Activated T-helper 17 cell treated with anti-CD3 and anti-CD28 coated beads, Interleukin-2, amount 50 U/mL, for 72 hours (primary cell): ENCODE measurements around the gene VSIG4. TPM values are rescaled to one million over a fixed set of nuclear protein-coding genes. Genes with fewer than 3 reads are reported as not detected.

ENCODE experiments used
- ATAC-seq: fragments of 150-1000 bp; cut with Tn5 transposase; replicated peaks from 2 replicates; pipeline ENCODE4 v1.10.0; 2021; ENCODE audit warnings: mild to moderate bottlenecking, moderate library complexity
- H3K27ac Mint-ChIP-seq: one replicate; pipeline ENCODE4 v1.8.0; 2022; ENCODE audit warnings: mixed read lengths
- H3K27me3 Mint-ChIP-seq: one replicate; pipeline ENCODE4 v1.8.0; 2022; ENCODE audit warnings: mixed read lengths
- H3K36me3 Mint-ChIP-seq: one replicate; pipeline ENCODE4 v1.8.0; 2022; ENCODE audit warnings: low read depth, mild to moderate bottlenecking, mixed read lengths
- H3K4me1 Mint-ChIP-seq: one replicate; pipeline ENCODE4 v1.8.0; 2022; ENCODE audit warnings: mixed read lengths
- H3K4me3 Mint-ChIP-seq: one replicate; pipeline ENCODE4 v1.8.0; 2022; ENCODE audit warnings: mild to moderate bottlenecking, mixed read lengths
- H3K9me3 Mint-ChIP-seq: one replicate; pipeline ENCODE4 v1.8.0; 2022; ENCODE audit warnings: mixed read lengths
- total RNA-seq, 2 donors: library from RNA; stranded (reverse); gene quantifications; one replicate each; pipeline ENCODE4 v1.2.3, GENCODE V29; 2022

Gene VSIG4
- total RNA-seq, 2 donors from 2014 or later, result 0.24 TPM; not detected in 1

DNA sequence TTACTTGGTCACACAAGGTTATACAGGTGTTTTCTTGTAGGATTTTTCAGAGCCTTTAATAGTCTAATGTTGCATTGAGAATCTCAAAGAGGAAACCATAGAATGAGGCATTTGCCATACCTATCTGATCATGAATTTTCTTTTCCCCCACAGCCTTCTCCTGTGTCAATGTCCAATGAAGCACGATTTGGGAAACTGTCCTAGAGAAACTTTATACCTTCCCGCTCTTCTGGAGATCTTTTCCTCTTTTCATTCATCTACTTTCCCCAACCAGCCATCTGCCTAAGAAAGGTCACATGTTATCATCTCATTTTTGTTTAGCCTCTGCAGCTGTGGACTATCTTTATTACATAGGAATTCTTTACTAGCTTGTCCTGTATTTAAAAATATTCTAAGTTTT is 19.9 kb downstream of the VSIG4 start:
- Mint-ChIP-seq H3K36me3 (no peaks in the 10 kb centered on the region), H3K27me3 (no peaks in the 10 kb centered on the region), H3K4me1 (peaks cover 32% of the 10 kb centered on the region), H3K9me3 (no peaks in the 10 kb centered on the region), H3K4me3 (peak overlapping the region; percentile 41), H3K27ac (peak overlapping the region; percentile 40)
- no peak for ATAC-seq

DNA sequence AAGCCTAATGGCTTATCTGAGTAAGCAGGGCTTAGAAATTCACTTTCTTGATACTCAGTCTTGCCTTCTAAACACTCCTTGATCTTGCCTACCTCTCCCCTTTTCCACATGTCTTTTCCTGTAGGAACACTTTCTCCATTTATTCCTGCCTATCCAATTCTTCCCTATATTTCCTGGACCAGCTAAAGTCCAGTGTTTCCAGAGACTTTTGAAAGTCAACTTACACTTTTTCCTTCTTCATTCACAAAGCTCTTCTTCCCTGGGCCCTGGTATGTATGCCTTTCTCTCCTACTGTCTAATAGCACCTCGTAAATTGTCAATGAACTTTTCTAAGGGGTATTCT is 20.6 kb downstream of the VSIG4 start:
- Mint-ChIP-seq H3K4me3 (no peak overlapping the region), H3K27ac (no peak overlapping the region), H3K27me3 (no peaks in the 10 kb centered on the region)

DNA sequence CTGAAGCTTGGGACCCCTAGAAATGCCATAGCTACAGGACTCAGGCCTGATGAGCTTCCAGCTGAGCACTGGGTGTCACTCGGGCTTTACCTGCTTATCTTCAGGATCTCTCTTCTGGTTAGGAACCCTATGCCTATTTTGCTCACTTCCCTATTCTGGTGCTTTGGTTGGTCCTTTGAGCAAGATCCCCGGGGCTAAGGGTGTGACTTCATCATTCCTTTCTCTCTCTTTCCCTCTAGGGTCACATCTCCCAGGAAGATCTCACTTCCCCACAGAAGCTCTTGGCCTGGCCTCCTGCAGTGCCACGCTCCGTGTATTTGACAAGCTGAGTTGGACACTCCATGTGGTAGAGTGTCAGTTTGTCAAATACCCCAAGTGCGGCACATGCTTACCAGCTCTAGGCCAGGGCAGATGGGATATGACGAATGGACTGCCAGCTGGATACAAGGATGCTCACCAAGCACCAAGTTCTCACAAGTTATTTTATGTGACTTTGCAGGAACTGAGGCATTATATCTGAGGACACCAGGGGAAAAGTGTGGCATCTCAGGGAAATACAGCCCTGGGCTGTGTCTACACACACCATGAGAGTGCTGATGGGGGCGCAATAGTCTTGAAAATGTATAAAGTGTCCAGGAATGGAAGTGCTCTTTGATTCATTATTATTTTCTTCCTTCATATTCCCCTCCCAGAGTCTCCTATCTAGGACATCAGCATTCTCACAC is 21.1 kb downstream of the VSIG4 start:
- Mint-ChIP-seq H3K36me3 (no peaks in the 10 kb centered on the region), H3K4me3 (peak overlapping the region; percentile 45), H3K27ac (no peak overlapping the region), H3K27me3 (no peaks in the 10 kb centered on the region), H3K9me3 (no peaks in the 10 kb centered on the region), H3K4me1 (peaks cover 28% of the 10 kb centered on the region)
- ATAC-seq, result no peak

More for the DNA sequence above, 20.6 kb downstream of the VSIG4 start:
- no peak for ATAC-seq
- Mint-ChIP-seq H3K36me3 (no peaks in the 10 kb centered on the region), H3K4me1 (peaks cover 28% of the 10 kb centered on the region), H3K9me3 (no peaks in the 10 kb centered on the region)

DNA sequence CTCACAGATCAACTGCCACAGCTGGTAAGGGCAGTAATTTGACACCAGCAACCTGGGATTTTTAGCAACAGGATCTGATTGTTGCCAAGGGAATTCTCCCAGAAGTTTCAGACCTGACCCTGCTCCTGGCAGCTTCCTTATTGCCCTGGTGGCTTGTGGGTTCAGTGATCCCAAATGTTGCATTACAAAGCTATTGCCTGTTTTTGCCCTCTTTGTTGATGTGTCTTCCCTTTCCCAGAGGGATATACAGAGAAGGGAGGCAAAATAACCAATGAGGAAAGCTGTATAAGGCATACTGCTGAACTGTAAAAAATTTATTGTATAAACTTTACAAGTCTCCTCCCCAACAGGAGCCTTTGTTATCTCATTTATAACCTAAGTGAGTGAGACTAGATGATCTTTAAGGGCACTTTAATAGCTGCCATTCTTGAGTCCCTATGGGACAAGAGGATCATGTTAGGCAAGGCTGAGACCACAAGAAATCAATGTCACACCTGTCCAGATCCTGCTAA is 22.2 kb downstream of the VSIG4 start:
- no peak for ATAC-seq
- H3K27me3 Mint-ChIP-seq, result no peaks in the 10 kb centered on the region
- no peaks in the 10 kb centered on the region for H3K9me3 Mint-ChIP-seq
- peaks cover 28% of the 10 kb centered on the region for H3K4me1 Mint-ChIP-seq
- peak overlapping the region; percentile 45 for H3K4me3 Mint-ChIP-seq
- no peaks in the 10 kb centered on the region for H3K36me3 Mint-ChIP-seq
- peak overlapping the region; percentile 79 for H3K27ac Mint-ChIP-seq

DNA sequence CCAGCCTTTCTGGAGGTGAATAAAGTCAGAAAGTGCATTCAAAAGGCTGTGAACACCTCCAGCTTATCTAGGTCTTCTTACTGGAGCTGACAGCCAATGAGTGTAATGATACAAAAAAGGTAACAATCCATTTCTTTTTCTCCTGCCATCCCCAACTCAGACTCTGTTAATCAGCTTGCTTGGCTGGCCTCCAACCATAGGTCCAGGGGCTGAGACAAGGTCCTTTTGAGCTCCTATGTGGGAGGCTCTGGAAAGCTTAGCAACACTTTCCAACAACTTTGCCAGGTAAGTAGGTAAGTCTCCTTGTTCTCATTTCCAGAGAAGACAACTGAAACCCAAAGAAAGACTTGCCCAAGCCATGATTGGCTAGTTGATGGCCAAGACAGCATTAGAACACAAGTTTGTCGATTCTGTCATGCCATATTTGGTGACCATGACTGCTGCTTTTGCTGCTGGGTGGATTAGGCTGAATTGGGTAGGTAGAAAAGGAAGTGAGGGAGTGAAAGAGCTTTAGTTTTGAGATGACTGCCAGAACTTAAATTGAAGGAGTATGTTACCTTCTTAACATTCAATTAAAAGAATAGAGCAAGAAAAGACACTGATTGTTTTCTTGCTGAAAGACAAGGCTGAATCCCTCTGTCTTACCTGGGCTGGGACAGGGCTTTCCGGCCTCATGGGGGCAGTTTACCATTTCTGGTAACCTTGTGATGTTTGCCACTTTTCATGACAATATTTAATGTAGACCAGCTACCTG is 22.8 kb downstream of the VSIG4 start:
- no peaks in the 10 kb centered on the region for H3K9me3 Mint-ChIP-seq

DNA sequence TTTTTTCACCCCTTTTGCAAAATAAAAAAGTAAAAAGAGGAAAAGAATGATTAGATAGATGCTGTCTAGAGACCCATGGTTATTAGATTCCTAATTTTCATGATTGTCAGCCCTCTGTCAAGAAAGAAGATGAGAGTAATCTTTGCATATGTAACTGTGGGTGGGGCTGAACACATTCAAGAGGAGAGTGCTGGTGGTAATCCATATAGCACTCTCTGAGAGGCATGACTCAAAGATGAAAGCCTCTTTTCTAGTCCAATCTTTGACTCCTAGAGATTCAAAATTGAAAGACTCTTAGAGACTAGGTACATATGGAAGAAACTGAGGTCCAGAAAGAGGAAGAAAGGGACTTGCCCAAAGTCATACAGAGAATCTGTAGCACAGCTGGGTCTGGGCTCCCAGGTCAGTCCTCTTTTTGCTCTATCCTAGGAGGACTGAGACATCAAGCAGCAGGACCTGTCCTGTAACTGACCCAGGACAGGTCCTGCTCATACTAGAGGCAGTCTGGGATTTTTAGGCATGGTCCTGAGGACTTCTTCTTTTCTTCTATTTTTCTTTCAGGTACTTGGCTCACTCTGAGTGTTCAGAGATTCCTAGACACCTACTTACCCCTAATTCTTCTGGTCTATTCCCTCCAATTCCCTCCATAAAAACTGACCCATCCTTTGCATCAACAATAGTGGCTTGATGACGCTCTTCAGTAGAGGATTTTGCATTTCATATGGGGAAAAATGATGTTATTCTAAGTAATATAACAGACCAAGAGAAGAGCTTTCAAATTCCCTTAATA is 23.8 kb downstream of the VSIG4 start:
- Mint-ChIP-seq H3K9me3 (no peaks in the 10 kb centered on the region), H3K4me3 (peak overlapping the region; percentile 45), H3K27ac (no peak overlapping the region), H3K4me1 (peaks cover 33% of the 10 kb centered on the region), H3K36me3 (no peaks in the 10 kb centered on the region), H3K27me3 (no peaks in the 10 kb centered on the region)
- ATAC-seq, result peak; percentile 79

More for the DNA sequence above, 22.8 kb downstream of the VSIG4 start:
- peak; percentile 70 for ATAC-seq
- no peaks in the 10 kb centered on the region for H3K27me3 Mint-ChIP-seq
- no peaks in the 10 kb centered on the region for H3K36me3 Mint-ChIP-seq
- H3K27ac Mint-ChIP-seq, result peak overlapping the region; percentile 79
- H3K4me3 Mint-ChIP-seq, result peak overlapping the region; percentile 45
- peaks cover 32% of the 10 kb centered on the region for H3K4me1 Mint-ChIP-seq

DNA sequence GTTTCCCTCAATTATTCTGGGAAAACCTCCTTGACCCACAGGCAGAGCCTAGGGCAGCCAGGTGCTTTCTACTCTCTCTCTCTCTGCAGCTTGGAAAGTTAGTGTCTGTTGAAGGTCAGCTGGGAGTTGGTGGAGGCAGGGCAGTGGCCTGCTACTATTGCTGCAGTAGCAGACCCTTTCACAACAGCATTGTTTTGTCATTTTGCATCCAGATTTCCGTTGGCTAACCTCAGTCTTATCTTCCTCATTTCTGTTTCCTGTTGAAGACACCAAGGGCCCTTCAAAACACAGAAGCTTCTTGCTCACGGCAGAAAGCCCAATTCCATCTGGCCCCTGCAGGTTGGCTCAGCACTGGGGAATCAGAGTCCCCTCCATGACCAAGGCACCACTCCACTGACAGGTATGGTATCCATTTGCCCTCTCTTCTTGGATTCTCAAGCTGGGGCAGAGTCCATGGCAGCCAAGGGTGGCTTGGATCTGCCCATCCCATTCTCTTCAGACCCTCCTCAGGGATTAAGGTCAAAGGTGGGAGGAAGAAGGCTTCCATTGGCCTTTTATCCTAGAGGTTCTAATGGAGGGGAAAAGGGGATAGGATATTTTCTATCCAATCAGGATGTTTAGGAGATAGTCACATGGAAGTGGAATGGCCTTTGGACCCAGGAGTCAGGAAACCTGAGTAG is 24.6 kb downstream of the VSIG4 start:
- Mint-ChIP-seq H3K27me3 (no peaks in the 10 kb centered on the region), H3K4me3 (peak overlapping the region; percentile 45), H3K9me3 (no peaks in the 10 kb centered on the region), H3K36me3 (no peaks in the 10 kb centered on the region), H3K27ac (no peak overlapping the region), H3K4me1 (peaks cover 30% of the 10 kb centered on the region)
- ATAC-seq, result peak; percentile 30

DNA sequence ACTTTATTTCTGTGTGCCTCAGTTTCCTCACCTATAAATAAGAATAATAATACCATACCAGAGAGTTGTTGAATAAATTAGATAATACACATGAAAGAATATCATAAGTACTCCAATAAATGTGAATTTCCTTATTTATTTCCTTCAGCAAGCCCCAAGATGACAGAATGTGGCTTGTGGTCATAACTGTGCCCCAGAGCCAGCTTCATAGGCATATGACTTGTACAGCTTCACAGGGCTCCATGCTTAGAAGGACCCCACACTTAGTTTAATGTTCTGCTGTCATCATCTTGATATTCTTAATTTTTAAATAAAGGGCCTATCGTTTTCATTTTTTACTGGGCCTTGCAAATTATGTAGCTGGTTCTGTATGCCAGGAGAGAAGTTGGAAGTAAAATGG is 25.3 kb downstream of the VSIG4 start:
- Mint-ChIP-seq H3K27ac (no peak overlapping the region), H3K36me3 (no peaks in the 10 kb centered on the region), H3K27me3 (no peaks in the 10 kb centered on the region), H3K4me3 (peak overlapping the region; percentile 45), H3K9me3 (no peaks in the 10 kb centered on the region), H3K4me1 (peaks cover 29% of the 10 kb centered on the region)
- no peak for ATAC-seq

DNA sequence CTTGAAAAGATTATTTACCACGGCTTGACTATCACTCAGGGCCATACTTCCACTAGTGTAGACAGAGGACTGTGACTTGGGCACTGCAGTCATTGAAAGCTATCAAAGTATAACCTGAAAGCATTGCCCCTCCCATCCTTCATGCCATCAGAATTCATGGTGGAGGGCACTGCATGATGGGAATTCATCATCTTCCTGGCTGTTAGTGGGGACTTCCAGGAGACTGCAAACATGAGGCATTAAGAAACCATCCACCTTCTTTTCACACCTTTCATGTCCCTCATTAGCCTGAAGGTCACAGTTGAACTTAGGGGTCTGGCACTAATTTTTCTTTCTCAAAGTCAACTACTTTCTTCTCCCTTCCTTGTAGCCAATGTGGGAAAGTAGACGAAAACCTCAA is 25.8 kb downstream of the VSIG4 start:
- Mint-ChIP-seq H3K4me1 (peaks cover 25% of the 10 kb centered on the region), H3K27me3 (no peaks in the 10 kb centered on the region), H3K4me3 (no peak overlapping the region), H3K36me3 (no peaks in the 10 kb centered on the region), H3K9me3 (no peaks in the 10 kb centered on the region), H3K27ac (no peak overlapping the region)
- ATAC-seq, result no peak

DNA sequence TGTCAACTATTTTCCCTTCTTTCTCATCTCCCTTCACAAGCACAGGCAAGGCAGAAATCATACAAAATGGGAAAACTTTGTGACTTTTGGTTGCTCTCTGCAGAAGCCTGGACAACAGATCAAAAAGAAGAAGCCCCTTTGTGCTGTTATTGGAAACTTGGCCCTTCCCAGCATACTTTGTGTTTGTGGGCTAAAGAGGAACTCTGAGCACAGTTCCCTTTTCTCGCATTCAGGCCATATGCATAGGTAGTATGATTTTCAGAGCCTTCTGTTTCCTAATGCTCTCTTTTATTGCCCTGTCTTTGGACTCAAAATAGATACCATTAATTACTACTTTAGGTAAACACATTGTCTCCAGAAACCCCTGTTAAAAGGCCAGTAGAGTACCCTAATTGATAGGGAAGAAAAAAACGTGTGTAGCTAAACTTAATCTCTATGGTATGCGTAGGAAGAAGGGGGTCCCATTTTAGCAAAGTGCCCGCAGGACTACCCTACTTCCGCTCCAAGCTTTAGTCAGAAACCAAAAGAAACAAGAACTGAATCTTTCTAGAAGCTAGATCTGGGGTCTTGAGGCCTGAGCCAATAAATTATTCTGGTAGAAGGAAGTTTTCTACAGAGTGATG is 26.6 kb downstream of the VSIG4 start:
- no peak overlapping the region for H3K4me3 Mint-ChIP-seq
- H3K27me3 Mint-ChIP-seq, result no peaks in the 10 kb centered on the region
- H3K27ac Mint-ChIP-seq, result no peak overlapping the region
- peaks cover 24% of the 10 kb centered on the region for H3K4me1 Mint-ChIP-seq
- no peaks in the 10 kb centered on the region for H3K36me3 Mint-ChIP-seq
- no peaks in the 10 kb centered on the region for H3K9me3 Mint-ChIP-seq
- ATAC-seq, result no peak

DNA sequence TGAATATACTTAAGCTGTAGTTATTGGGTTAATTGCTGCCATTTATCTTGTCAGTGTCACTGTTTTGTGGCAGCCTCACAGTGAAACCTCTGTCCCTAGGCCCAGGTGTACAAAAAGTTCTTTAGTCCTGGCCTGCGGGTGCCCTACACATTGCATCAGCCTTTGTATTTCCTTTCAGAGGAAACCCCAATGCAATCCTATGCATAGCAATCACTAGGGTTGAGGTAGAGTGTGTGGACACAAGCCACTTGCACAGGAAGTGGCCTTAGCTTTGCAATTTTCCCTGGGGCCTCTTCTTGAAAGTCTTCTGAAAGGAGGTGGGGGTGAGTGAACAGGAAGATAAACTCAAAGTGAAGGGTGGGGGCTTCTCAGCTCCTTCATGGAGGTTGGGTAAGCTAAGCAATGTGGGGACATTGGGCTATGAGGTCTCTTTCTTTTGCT is 27.8 kb downstream of the VSIG4 start:
- peak overlapping the region; percentile 25 for H3K4me3 Mint-ChIP-seq
- no peaks in the 10 kb centered on the region for H3K36me3 Mint-ChIP-seq
- no peaks in the 10 kb centered on the region for H3K27me3 Mint-ChIP-seq

DNA sequence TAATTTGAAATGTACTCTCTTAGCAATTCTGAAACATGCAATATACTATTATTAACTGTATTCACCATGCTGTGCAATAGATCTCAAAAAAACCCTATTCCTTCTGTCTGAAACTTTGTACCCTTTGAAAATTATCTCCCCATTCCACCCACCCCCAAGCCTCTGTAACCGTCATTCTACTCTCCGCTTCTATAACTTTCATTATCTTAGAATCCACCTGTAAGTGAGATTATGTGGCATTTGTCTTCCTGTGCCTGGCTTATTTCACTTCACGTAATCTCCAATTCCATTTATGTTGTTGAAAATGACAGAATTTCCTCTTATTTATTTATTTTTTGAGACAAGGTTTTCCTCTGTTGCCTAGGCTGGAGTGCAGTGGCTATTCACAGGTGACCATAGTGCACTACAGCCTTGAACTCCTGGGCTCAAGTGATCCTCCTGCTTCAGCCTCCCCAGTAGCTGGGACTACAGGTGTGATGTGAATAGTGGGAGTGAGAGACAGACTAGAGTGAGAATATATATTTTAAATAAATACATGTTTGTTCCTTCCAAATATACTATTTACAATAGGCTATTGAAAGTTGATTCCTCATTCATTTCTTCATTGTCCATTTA is 30.5 kb downstream of the VSIG4 start:
- Mint-ChIP-seq H3K36me3 (no peaks in the 10 kb centered on the region), H3K9me3 (peaks cover 13% of the 10 kb centered on the region), H3K27ac (no peak overlapping the region), H3K4me3 (no peak overlapping the region), H3K4me1 (peaks cover 28% of the 10 kb centered on the region), H3K27me3 (no peaks in the 10 kb centered on the region)
- ATAC-seq, result no peak

More for the DNA sequence above, 27.8 kb downstream of the VSIG4 start:
- Mint-ChIP-seq H3K9me3 (no peaks in the 10 kb centered on the region), H3K27ac (peak overlapping the region; percentile 48), H3K4me1 (peaks cover 21% of the 10 kb centered on the region)
- peak; percentile 60 for ATAC-seq

DNA sequence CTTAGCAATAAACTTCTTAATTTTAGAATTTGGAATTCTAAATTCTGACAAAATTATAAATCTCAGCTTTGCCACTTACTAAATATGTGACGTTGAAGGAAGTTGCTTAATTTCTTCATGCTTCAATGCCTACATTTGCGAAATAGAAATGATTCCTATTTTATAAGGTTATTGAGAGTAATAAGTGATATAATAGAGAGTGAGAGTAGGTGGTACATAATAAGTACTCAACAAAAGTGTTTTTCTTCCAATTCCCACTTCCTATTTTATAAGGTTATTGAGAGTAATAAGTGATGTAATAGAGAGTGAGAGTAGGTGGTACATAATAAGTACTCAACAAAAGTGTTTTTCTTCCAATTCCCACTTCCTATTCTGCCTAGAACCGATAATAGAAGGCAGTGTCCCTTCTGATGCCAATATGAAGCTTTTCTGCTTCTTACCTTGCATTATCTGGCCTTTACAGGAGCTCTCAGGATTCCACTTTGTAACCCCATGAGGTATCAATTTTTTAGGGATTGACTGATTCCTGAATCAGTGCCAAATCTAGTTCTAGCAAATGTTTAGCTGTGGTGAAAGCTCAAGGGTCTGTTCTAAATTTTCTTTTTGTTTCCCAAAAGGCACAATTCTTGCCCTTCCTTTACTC is 31.4 kb downstream of the VSIG4 start:
- no peak overlapping the region for H3K4me3 Mint-ChIP-seq
- H3K36me3 Mint-ChIP-seq, result no peaks in the 10 kb centered on the region
- no peaks in the 10 kb centered on the region for H3K27me3 Mint-ChIP-seq
- H3K4me1 Mint-ChIP-seq, result peaks cover 32% of the 10 kb centered on the region
- no peak overlapping the region for H3K27ac Mint-ChIP-seq
- ATAC-seq, result no peak
- peaks cover 13% of the 10 kb centered on the region for H3K9me3 Mint-ChIP-seq
